Activated T-cell treated with anti-CD3 and anti-CD28 coated beads, Interleukin-2, amount 50 U/mL, for 72 hours (primary cell): ENCODE results near the gene MDGA2. TPM values are rescaled to one million over a fixed set of nuclear protein-coding genes. Genes with fewer than 3 reads are reported as not detected.
"Not testable (repeated sequence)": the region's sequence is repeated elsewhere in the genome, so short reads cannot be mapped to it uniquely, and the experiment has no call there.

ENCODE experiments used
- ATAC-seq, 2 donors: fragments of 150-1000 bp; cut with Tn5 transposase; replicated peaks in 1 of 2; 2 replicates each; pipeline ENCODE4 v1.10.0; 2021; ENCODE audit warnings: moderate library complexity in 2 of 2, mild to moderate bottlenecking in 1 of 2
- DNase-seq, 2 donors: peaks; one replicate each; pipeline ENCODE4 v3.0.0; 2021 to 2022; ENCODE audit warnings: mixed read lengths in 1 of 2
- H3K27ac Mint-ChIP-seq: one replicate; pipeline ENCODE4 v1.8.0; 2022; ENCODE audit warnings: mild to moderate bottlenecking, moderate library complexity, mixed read lengths
- H3K27me3 Mint-ChIP-seq: one replicate; pipeline ENCODE4 v1.8.0; 2022; ENCODE audit warnings: low read depth, mixed read lengths
- H3K36me3 Mint-ChIP-seq, 2 donors: one replicate each; pipeline ENCODE4 v1.8.0; 2022; ENCODE audit warnings: mixed read lengths in 2 of 2, mild to moderate bottlenecking in 1 of 2; ENCODE audit not compliant: insufficient read depth in 2 of 2
- H3K4me1 Mint-ChIP-seq: one replicate; pipeline ENCODE4 v1.8.0; 2022; ENCODE audit warnings: low read depth, mixed read lengths
- H3K4me3 Mint-ChIP-seq, 2 donors: one replicate each; pipeline ENCODE4 v1.8.0; 2022; ENCODE audit warnings: mild to moderate bottlenecking in 2 of 2, mixed read lengths in 2 of 2, moderate library complexity in 2 of 2
- H3K9me3 Mint-ChIP-seq, 2 donors: one replicate each; pipeline ENCODE4 v1.8.0; 2022; ENCODE audit warnings: mixed read lengths in 2 of 2
- total RNA-seq, 2 donors: library from RNA; stranded (reverse); gene quantifications; one replicate each; pipeline ENCODE4 v1.2.3, GENCODE V29; 2022

Gene MDGA2
- total RNA-seq, 2 donors from 2014 or later = not detected

GRCh38 chr14:47332939-47333338 is 342.5 kb downstream of the MDGA2 start:
- H3K27me3 Mint-ChIP-seq = no peaks in the 10 kb centered on the region
- ATAC-seq = no peak
- H3K27ac Mint-ChIP-seq = no peak overlapping the region
- no peaks in the 10 kb centered on the region for H3K4me1 Mint-ChIP-seq
- H3K9me3 Mint-ChIP-seq = peaks cover 0 to 5% of the 10 kb centered on the region in 2 donors
- no peaks in the 10 kb centered on the region for H3K36me3 Mint-ChIP-seq
- no peak for DNase-seq
- no peak overlapping the region for H3K4me3 Mint-ChIP-seq

- Mint-ChIP-seq H3K36me3 (no peaks in the 10 kb centered on the region), H3K4me1 (no peaks in the 10 kb centered on the region), H3K4me3 (no peak overlapping the region), H3K27ac (no peak overlapping the region), H3K27me3 (no peaks in the 10 kb centered on the region), H3K9me3 (peaks cover 0 to 5% of the 10 kb centered on the region in 2 donors)
- DNase-seq (no peak), ATAC-seq (no peak)
Measured at GRCh38 chr14:47332106-47332505, 343.3 kb downstream of the MDGA2 start.

- peaks cover 0 to 2% of the 10 kb centered on the region in 2 donors for H3K36me3 Mint-ChIP-seq
- no peak overlapping the region for H3K27ac Mint-ChIP-seq
- ATAC-seq (no peak), DNase-seq (no peak)
- no peak overlapping the region for H3K4me3 Mint-ChIP-seq
- H3K9me3 Mint-ChIP-seq = peaks cover 2 to 7% of the 10 kb centered on the region in 2 donors
- H3K27me3 Mint-ChIP-seq = no peaks in the 10 kb centered on the region
- no peaks in the 10 kb centered on the region for H3K4me1 Mint-ChIP-seq
Measured at GRCh38 chr14:47328376-47328775, 347.0 kb downstream of the MDGA2 start.

GRCh38 chr14:47327336-47327735 is 348.1 kb downstream of the MDGA2 start:
- H3K4me1 Mint-ChIP-seq = no peaks in the 10 kb centered on the region
- peaks cover 0 to 2% of the 10 kb centered on the region in 2 donors for H3K36me3 Mint-ChIP-seq
- DNase-seq (no peak), ATAC-seq (no peak)
- H3K27ac Mint-ChIP-seq = no peak overlapping the region
- H3K9me3 Mint-ChIP-seq = peaks cover 2 to 7% of the 10 kb centered on the region in 2 donors
- no peaks in the 10 kb centered on the region for H3K27me3 Mint-ChIP-seq
- H3K4me3 Mint-ChIP-seq = no peak overlapping the region

DNA sequence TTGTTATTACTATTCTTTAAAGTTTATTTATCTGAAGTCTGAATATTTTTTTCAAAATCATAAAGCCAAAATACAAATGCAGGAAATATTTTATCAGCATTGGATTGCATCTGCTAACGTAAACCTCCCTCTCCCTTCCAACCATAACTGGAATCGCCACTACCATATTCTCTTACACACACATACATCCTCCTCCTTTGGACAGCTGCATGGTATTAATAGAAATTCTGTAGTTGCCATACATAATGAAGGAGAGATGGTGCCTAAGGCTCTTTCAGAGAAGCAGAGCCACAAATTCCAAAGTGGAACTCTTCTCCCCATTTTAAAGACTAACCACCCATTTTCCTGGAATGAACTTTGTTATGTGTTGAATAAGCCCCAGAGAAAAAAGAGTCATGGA is 352.7 kb downstream of the MDGA2 start:
- no peak overlapping the region for H3K27ac Mint-ChIP-seq
- peaks cover 9 to 11% of the 10 kb centered on the region in 2 donors for H3K9me3 Mint-ChIP-seq
- DNase-seq (no peak), ATAC-seq (no peak)
- no peaks in the 10 kb centered on the region for H3K4me1 Mint-ChIP-seq
- H3K4me3 Mint-ChIP-seq = no peak overlapping the region
- no peaks in the 10 kb centered on the region for H3K27me3 Mint-ChIP-seq
- peaks cover 0 to 2% of the 10 kb centered on the region in 2 donors for H3K36me3 Mint-ChIP-seq

- Mint-ChIP-seq H3K36me3 (no peaks in the 10 kb centered on the region), H3K9me3 (peaks cover 1 to 3% of the 10 kb centered on the region in 2 donors)
- ATAC-seq = no peak
Measured at GRCh38 chr14:47302121-47302520, 373.3 kb downstream of the MDGA2 start.

DNA sequence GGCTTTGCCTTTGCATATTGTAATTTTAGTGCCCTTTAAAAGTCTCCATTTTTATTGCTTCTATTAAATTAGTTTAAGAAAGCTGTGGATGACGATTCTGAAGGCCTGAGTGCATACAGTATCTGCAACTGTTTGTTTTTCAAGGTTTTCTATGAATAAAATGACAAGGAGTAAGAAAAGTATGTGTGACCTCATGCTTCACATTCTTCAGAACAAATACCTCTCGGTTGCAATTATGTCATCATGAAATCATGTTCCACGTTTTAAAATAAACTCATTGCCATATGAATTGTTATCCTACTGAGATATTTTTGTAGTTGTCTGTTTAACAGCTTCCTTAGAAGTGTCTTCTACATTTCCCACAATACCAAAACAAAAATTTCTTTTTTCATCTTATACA is 374.6 kb downstream of the MDGA2 start:
- H3K27me3 Mint-ChIP-seq = no peaks in the 10 kb centered on the region
- no peak overlapping the region for H3K4me3 Mint-ChIP-seq
- DNase-seq (no peak), ATAC-seq (no peak)
- H3K27ac Mint-ChIP-seq = no peak overlapping the region
- H3K36me3 Mint-ChIP-seq = no peaks in the 10 kb centered on the region
- H3K4me1 Mint-ChIP-seq = no peaks in the 10 kb centered on the region
- H3K9me3 Mint-ChIP-seq = peaks cover 3% of the 10 kb centered on the region in 2 donors

More at GRCh38 chr14:47302121-47302520, 373.3 kb downstream of the MDGA2 start:
- Mint-ChIP-seq H3K4me3 (no peak overlapping the region), H3K27ac (no peak overlapping the region), H3K27me3 (no peaks in the 10 kb centered on the region), H3K4me1 (no peaks in the 10 kb centered on the region)
- no peak for DNase-seq

GRCh38 chr14:47297374-47297773 is 378.0 kb downstream of the MDGA2 start:
- H3K27me3 Mint-ChIP-seq = no peaks in the 10 kb centered on the region
- H3K36me3 Mint-ChIP-seq = no peaks in the 10 kb centered on the region
- H3K9me3 Mint-ChIP-seq = peaks cover 0 to 4% of the 10 kb centered on the region in 2 donors
- DNase-seq (no peak), ATAC-seq (no peak)
- H3K4me1 Mint-ChIP-seq = no peaks in the 10 kb centered on the region
- H3K27ac Mint-ChIP-seq = no peak overlapping the region
- no peak overlapping the region for H3K4me3 Mint-ChIP-seq

GRCh38 chr14:47284283-47284682 is 391.1 kb downstream of the MDGA2 start:
- no peak overlapping the region for H3K4me3 Mint-ChIP-seq

GRCh38 chr14:47281761-47282160 is 393.6 kb downstream of the MDGA2 start:
- DNase-seq, H3K36me3 Mint-ChIP-seq, H3K27me3 Mint-ChIP-seq, ATAC-seq, H3K4me1 Mint-ChIP-seq, H3K27ac Mint-ChIP-seq, H3K4me3 Mint-ChIP-seq, H3K9me3 Mint-ChIP-seq: not testable (repeated sequence)

More at GRCh38 chr14:47284283-47284682, 391.1 kb downstream of the MDGA2 start:
- no peaks in the 10 kb centered on the region for H3K36me3 Mint-ChIP-seq
- ATAC-seq (no peak), DNase-seq (no peak)
- no peaks in the 10 kb centered on the region for H3K27me3 Mint-ChIP-seq
- H3K9me3 Mint-ChIP-seq = peaks cover 3 to 4% of the 10 kb centered on the region in 2 donors
- H3K4me1 Mint-ChIP-seq = no peaks in the 10 kb centered on the region
- no peak overlapping the region for H3K27ac Mint-ChIP-seq

- Mint-ChIP-seq H3K4me3 (no peak overlapping the region), H3K27me3 (no peaks in the 10 kb centered on the region), H3K9me3 (no peaks in the 10 kb centered on the region), H3K4me1 (no peaks in the 10 kb centered on the region), H3K27ac (no peak overlapping the region), H3K36me3 (no peaks in the 10 kb centered on the region)
- no peak for ATAC-seq
- DNase-seq = peak; percentile 22 to 32
Measured at GRCh38 chr14:47278233-47278842, 397.1 kb downstream of the MDGA2 start.

GRCh38 chr14:47277703-47278102 is 397.7 kb downstream of the MDGA2 start:
- H3K36me3 Mint-ChIP-seq = no peaks in the 10 kb centered on the region
- H3K4me1 Mint-ChIP-seq = no peaks in the 10 kb centered on the region
- no peak overlapping the region for H3K27ac Mint-ChIP-seq
- no peaks in the 10 kb centered on the region for H3K9me3 Mint-ChIP-seq
- no peak for DNase-seq
- ATAC-seq = no peak
- no peak overlapping the region for H3K4me3 Mint-ChIP-seq
- no peaks in the 10 kb centered on the region for H3K27me3 Mint-ChIP-seq

DNA sequence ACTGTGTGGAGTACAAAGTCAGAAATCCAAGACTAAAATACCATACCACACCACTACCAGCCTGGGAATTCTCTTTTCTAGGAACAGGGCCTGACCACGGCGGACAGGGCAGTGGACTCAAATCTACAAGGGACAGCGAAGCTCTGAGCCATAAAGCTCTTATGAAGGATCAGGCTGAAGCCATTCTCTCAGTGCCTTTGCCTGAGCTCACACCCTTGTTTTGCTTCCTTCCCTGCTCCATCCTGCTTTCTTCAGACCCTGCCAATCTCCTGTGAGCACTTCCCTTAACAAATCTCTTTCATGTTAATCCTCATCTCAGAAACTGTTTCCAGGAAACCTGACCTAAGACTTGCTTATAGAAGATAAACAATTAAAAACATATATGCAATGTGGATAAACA is 398.5 kb downstream of the MDGA2 start:
- no peak overlapping the region for H3K4me3 Mint-ChIP-seq
- no peaks in the 10 kb centered on the region for H3K36me3 Mint-ChIP-seq
- H3K9me3 Mint-ChIP-seq = no peaks in the 10 kb centered on the region
- no peak overlapping the region for H3K27ac Mint-ChIP-seq
- H3K4me1 Mint-ChIP-seq = no peaks in the 10 kb centered on the region
- no peak for ATAC-seq
- H3K27me3 Mint-ChIP-seq = no peaks in the 10 kb centered on the region
- DNase-seq = no peak

DNA sequence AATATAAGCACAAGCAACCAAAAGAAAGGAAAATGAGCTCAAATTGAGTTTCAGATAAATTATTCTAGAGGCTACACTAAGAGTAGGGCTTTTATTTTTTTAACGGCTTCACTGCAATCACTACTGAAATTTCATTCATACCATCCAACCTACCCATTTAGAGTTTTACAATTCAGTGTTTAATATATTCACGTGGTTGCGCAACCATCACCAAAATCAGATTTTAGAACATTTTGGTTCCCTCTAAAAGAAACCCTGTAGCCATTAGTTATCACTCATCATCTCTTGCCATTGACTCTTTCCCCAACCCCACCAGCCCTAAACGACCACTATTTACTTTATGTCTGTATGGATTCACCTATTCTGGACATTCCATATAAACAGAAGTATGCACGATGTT is 401.5 kb downstream of the MDGA2 start:
- Mint-ChIP-seq H3K27ac (no peak overlapping the region), H3K4me3 (no peak overlapping the region), H3K27me3 (no peaks in the 10 kb centered on the region), H3K9me3 (no peaks in the 10 kb centered on the region), H3K4me1 (no peaks in the 10 kb centered on the region), H3K36me3 (no peaks in the 10 kb centered on the region)
- ATAC-seq (no peak), DNase-seq (no peak)
